DMS 273 (cell line): ENCODE results near the gene YBX1.
A peak's percentile ranks its signal among the peaks of the same experiment; 100 is the strongest.
"Not testable (repeated sequence)": the region's sequence is repeated elsewhere in the genome, so short reads cannot be mapped to it uniquely, and the experiment has no call there.

Experiments used
- DNase-seq: peaks from one replicate; lab custom pipeline; 2025; ENCODE audit not compliant: unreplicated experiment; lab: John Stamatoyannopoulos, UW

YBX1 gene

GRCh38 chr1:42686418-42686817 lies 4.2 kb downstream of the YBX1 start:
- no peak for DNase-seq

DNA sequence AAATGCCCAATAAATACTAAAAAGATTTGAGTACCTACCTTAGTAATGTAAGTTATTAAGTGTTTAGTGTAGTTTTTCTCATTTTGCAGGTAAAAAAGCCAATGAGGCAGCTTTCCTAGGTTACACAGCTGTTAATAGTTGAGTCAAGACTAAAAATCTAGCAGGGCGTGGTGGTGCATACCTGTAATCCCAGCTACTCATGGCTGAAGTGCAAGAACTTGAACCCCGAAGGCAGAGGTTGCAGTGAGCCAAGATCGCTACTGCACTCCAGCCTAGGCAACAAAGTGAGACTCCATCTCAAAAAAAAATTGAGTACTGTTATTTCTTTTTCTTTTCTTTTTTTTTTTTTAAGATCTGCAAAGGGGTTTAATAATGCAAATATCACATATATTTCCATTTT lies 7.7 kb downstream of the YBX1 start:
- no peak for DNase-seq

- DNase-seq: no peak
These were observed 8.4 kb downstream of the YBX1 start for GRCh38 chr1:42690477-42691156.

GRCh38 chr1:42691157-42691498 lies 8.9 kb downstream of the YBX1 start:
- DNase-seq: no peak

GRCh38 chr1:42692461-42692860 lies 10.2 kb downstream of the YBX1 start:
- no peak for DNase-seq

DNA sequence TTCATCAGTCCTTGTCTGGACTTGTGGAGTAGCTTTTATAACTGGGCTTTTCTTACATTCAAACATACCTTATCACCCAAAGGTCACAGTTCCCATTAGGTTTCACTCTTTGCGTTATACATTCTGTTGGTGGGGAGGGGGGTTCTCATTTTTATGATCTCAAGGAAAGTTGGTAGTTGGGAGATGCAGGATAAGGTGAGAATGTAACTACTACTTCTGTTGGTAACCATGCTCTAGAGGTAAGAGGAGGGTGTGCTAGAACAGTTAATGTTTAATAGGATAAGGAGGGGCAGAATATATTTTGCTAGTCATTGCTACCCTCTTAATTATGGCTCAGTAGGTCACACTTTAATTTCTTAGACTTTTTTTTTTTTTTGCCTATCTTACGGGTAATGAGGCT lies 10.7 kb downstream of the YBX1 start:
- DNase-seq: no peak

DNA sequence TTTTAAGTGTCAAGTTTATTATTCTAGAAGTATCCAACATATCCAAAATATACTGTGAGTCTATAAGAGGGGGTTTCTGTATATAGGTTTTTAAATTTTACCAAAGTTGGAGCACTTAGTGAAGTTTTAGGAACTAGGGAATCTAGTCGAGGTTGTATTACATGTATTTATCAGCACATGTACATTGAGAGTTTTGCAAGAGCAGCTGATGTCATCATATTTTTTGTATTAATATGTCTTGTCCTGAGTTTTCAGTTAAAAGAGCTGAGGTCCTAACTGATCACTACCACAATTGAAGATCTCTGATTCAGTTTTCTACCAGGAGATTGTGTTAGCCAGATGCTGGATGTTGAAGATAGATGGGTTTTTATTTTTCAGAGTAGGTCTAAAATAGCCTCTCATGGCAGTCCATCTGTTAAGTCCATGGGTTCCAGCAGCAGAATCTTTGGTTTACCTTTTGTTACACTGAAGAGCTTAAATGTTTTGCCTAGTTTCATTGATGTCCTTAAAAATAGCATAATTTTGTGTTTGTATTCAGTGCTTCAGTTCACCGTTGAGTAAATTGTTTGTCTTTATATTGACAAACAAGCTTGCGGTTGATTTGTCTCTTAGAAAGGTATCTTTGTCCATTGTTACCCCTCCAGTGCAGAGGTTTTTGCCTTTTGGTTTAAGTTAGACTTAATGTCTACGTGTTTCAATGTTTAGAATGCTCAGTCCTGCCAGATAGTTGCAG lies 16.0 kb downstream of the YBX1 start:
- DNase-seq: no peak

- DNase-seq: no peak
These were observed 17.8 kb downstream of the YBX1 start for GRCh38 chr1:42700006-42700405.

GRCh38 chr1:42703888-42704464 lies 21.8 kb downstream of the YBX1 start:
- no peak for DNase-seq

GRCh38 chr1:42712808-42713207 lies 30.6 kb downstream of the YBX1 start:
- DNase-seq: not testable (repeated sequence)

DNA sequence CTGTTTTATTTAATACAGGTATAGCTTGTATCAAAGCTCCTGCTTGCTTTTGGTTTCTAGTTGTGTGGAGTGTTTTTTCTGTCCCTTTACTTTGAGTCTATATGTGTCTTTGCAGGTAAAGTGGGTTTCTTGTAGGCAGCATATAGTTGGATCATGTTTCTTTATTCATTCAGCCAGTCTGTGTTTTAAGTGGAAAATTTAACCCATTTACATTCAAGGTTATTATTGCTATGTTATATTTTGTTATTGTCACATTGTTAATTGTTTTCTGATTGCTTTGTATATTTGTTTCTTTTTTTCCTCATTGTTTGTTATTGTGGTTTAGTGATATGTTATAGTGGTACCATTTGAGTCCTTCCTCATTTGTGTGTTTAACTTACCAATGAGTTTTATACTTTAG lies 31.1 kb downstream of the YBX1 start:
- no peak for DNase-seq

DNA sequence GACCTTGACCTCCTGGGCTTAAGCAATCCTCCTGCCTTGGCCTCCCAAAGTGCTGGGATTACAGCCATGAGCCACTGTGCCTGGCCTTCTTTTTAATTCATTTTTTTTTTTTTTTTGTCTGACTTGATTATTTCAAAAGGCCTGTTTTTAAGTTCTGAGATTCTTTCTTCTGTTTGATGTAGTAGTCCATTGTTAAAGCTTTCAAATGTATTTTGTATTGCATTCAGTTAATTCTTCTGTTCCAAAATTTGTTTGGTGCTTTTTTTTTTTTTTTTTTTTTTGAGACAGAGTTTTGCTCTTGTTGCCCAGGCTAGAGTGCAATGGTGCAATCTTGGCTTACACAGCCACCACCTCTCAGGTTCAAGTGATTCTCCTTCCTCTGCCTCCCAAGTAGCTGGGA lies 32.2 kb downstream of the YBX1 start:
- DNase-seq: not testable (repeated sequence)

DNA sequence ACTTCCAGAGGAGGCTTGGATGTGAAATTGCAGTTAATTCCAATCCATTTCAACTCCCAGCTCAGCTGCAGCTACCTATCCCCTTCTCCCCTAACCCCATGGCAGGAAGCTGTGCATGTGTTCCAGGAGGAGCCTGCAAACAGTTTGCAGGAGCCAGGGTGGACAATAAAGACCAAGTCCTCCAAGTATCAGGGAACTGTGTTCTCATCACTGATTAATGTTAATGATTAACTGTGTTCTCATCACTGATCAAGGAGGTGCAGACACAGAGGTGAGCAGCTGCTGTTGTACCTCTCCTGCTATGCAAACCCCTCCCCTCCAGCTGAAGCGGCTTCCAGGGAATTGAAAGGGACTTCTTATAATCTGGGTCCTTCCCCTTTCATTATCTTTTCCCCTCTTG lies 38.6 kb downstream of the YBX1 start:
- no peak for DNase-seq

DNA sequence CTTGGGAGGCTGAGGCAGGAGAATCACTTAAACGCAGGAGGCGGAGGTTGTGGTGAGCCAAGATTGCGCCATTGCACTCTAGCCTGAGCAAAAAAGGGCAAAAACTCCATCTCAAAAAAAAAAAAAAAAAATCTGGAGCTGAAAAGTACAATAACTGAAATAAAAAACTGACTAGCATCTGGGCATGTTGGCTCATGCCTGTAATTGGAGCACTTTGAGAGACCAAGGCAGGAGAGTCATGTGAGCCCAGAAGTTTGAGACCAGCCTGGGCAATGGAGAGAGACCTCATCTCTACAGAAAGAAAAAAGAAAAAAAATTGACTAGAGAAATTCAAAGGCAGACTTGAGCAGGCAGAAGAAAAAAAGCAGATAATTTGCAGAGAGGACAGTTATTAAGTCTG lies 39.7 kb downstream of the YBX1 start:
- no peak for DNase-seq

- DNase-seq: not testable (repeated sequence)
These were observed 40.2 kb downstream of the YBX1 start for GRCh38 chr1:42722403-42722802.

DNA sequence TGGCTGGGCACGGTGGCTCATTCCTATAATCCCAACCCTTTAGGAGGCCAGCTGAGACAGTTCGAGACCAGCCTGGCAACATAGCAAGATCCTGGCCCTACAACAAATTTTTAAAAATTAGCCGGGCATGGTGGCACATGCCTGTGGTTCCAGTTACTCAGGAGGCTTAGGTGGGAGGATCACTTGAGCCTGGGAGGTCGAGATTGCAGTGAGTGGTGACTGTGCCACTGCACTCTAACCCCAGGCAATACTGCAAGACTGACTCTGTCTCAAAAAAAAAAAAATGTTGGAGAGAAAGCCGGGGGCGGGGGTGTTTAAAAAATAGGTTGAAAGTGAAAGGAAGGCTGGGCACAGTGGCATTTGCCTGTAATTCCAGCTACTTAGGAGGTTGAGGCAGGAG lies 41.3 kb downstream of the YBX1 start:
- DNase-seq: no peak

DNA sequence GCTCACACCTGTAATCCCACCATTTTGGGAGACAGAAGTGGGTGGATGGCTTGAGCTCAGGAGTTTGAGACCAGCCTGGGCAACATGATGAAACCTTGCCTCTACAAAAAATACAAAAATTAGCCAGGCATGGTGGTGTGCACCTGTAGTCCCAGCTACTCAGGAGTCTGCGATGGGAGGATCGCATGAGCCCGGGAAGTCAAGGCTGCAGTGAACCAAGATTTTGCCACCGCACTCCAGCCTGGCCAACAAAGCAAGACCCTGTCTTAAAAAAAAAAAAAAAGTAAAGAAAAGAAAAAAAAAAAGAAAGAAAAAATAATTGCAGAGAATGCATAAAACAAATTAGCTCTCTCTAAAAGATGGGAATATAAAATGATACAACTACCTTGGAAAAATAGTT lies 43.6 kb downstream of the YBX1 start:
- DNase-seq: not testable (repeated sequence)

DNA sequence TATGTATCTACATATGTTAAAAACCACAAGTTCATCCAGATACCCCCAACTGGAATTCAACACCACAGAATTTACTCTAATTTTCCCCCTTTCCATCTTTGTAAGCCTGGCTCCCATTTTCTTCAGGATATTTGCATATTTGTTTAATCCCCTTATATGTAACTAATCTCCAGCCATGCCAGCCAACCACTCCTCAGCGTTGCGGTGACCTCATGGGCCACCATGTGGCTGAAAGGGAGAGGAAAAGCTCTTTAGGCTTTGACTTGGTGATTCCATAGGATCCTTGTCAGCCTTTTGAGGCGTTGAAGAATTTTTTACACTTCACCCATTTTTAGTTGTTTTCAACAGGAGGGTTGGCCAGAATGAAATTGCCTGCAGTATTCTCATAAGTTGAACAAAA lies 47.8 kb downstream of the YBX1 start:
- DNase-seq: peak; percentile 51

DNA sequence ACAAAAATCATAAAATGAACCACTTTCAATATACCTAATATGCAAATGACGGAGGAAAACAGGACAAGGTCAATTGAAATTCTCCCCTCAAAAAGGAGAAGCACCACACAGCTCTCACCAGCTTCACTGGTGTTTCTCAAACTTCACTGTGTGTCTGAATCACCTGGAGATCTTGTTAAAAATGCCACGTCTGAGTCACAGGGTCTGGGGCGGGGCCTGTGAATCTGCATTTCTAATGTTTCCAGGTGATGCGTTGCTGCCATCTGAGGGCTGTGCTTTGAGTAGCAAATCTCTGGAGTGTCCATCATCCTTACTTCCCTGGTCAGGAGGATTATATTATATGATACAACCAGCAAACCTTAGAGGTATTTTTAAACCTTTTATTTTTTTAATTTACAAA lies 48.8 kb downstream of the YBX1 start:
- DNase-seq: peak; percentile 46

DNA sequence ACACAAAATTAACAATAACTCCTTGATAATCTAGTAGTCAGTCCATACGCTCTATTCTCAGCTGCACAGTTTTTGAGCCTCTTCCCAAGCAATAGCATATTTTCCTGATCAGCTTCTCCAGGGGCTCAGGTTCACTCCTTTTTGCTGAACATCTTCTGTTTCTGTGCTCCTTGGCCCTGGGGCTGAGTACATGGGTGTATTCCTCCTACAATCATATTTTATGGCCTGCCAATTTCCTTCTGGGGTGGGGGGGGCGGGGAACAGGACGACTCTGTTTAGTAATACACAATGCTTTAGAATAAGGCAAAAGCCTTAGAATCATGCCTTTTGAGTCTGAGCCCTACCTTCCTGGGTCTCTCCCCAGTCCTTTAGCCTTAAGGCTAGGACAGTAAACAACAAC lies 49.4 kb downstream of the YBX1 start:
- DNase-seq: no peak

DNA sequence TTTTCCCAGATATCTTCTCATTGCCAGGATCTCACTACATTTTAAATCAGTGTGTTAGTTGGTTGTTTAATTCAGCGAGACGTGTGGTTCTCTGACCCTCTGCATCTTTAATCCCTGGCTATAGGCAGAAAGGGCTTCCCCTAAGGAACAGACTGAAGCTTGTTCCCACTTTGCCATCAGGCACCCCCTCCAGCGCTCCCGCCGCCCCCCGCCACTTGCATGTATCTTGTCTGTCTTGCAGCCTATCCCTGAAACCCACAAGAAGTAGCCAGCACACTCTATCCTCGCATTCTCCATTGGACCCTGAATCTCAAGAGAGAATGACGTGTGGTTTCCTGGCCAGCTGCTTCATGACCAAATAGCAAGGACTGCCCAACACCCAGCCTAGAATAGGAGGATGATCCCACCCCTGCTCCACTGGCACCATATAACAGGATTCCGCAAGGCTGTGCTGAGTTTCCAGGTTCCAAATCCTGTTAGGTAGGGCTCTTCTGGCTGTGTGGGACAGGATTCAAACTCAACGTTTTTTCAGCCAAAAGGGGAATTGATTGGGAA lies 50.0 kb downstream of the YBX1 start:
- no peak for DNase-seq
